Progenitor cell of endocrine pancreas (in vitro differentiated cells): ENCODE data around the gene PPM1J. TPM values are rescaled to one million over a fixed set of nuclear protein-coding genes. Genes with fewer than 3 reads are reported as not detected.

ENCODE experiments used
- DNase-seq: peaks from one replicate; pipeline ENCODE4 v3.0.0; 2021; ENCODE audit warnings: low spot score; ENCODE audit not compliant: unreplicated experiment
- H3K27ac Mint-ChIP-seq: 2 replicates; pipeline ENCODE4 v1.8.0; 2021; ENCODE audit warnings: mild to moderate bottlenecking, moderate library complexity, mixed read lengths
- H3K27me3 Mint-ChIP-seq: 2 replicates; pipeline ENCODE4 v1.8.0; 2021; ENCODE audit warnings: mixed read lengths
- H3K36me3 Mint-ChIP-seq: 2 replicates; pipeline ENCODE4 v1.8.0; 2022; ENCODE audit warnings: mixed read lengths; ENCODE audit not compliant: insufficient read depth
- H3K4me1 Mint-ChIP-seq: 2 replicates; pipeline ENCODE4 v1.8.0; 2021; ENCODE audit warnings: low read depth, mixed read lengths
- H3K4me3 Mint-ChIP-seq: 2 replicates; pipeline ENCODE4 v1.8.0; 2021; ENCODE audit warnings: low read depth, mild to moderate bottlenecking, moderate library complexity, mixed read lengths
- H3K9me3 Mint-ChIP-seq: 2 replicates; pipeline ENCODE4 v1.8.0; 2021; ENCODE audit warnings: low read depth, mixed read lengths
- CTCF ChIP-seq: fragments of 200-600 bp; sonication (generic); IDR thresholded peaks from one replicate; pipeline ENCODE4 v1.5.0; 2021; ENCODE audit warnings: antibody characterized with exemption, mild to moderate bottlenecking; ENCODE audit not compliant: unreplicated experiment
- total RNA-seq: library from RNA; stranded (reverse); gene quantifications from 2 replicates; pipeline ENCODE4 v1.2.1, GENCODE V29; 2021

The PPM1J gene
- total RNA-seq, 1 donor from 2014 or later = 0.43 TPM

GRCh38 chr1:112713466-112714312, 1.4 kb downstream of the PPM1J start:
- no peak for TF ChIP-seq CTCF
- Mint-ChIP-seq H3K4me1 (peaks cover 8% of the 10 kb centered on the region), H3K27me3 (peaks cover 75% of the 10 kb centered on the region), H3K9me3 (no peaks in the 10 kb centered on the region), H3K36me3 (no peaks in the 10 kb centered on the region), H3K4me3 (peak overlapping the region; percentile 60), H3K27ac (no peak overlapping the region)
- no peak for DNase-seq

- Mint-ChIP-seq H3K27ac (no peak overlapping the region), H3K9me3 (no peaks in the 10 kb centered on the region), H3K4me3 (no peak overlapping the region), H3K27me3 (peaks cover 82% of the 10 kb centered on the region), H3K36me3 (no peaks in the 10 kb centered on the region), H3K4me1 (peaks cover 8% of the 10 kb centered on the region)
- TF ChIP-seq CTCF = no peak
- no peak for DNase-seq
Measured at GRCh38 chr1:112712701-112713128, 2.4 kb downstream of the PPM1J start.

GRCh38 chr1:112712191-112712590, 2.9 kb downstream of the PPM1J start:
- Mint-ChIP-seq H3K27me3 (peaks cover 86% of the 10 kb centered on the region), H3K4me3 (no peak overlapping the region), H3K36me3 (no peaks in the 10 kb centered on the region), H3K4me1 (peaks cover 11% of the 10 kb centered on the region), H3K9me3 (no peaks in the 10 kb centered on the region), H3K27ac (no peak overlapping the region)
- no peak for TF ChIP-seq CTCF
- DNase-seq = no peak

GRCh38 chr1:112711670-112712069, 3.5 kb downstream of the PPM1J start:
- Mint-ChIP-seq H3K36me3 (no peaks in the 10 kb centered on the region), H3K4me1 (peaks cover 11% of the 10 kb centered on the region), H3K4me3 (no peak overlapping the region), H3K9me3 (no peaks in the 10 kb centered on the region), H3K27ac (no peak overlapping the region), H3K27me3 (peaks cover 81% of the 10 kb centered on the region)
- no peak for DNase-seq
- TF ChIP-seq CTCF = no peak

GRCh38 chr1:112711041-112711440, 4.1 kb downstream of the PPM1J start:
- Mint-ChIP-seq H3K27ac (no peak overlapping the region), H3K27me3 (peaks cover 75% of the 10 kb centered on the region), H3K4me3 (no peak overlapping the region), H3K4me1 (peaks cover 11% of the 10 kb centered on the region), H3K9me3 (no peaks in the 10 kb centered on the region), H3K36me3 (no peaks in the 10 kb centered on the region)
- TF ChIP-seq CTCF = no peak
- no peak for DNase-seq
